ENCODE results near the gene SLCO2B1. TPM values are rescaled to one million over a fixed set of nuclear protein-coding genes. Genes with fewer than 3 reads are reported as not detected.

Gene SLCO2B1
- total RNA-seq, 1 experiment from 2014 or later = not detected

DNA sequence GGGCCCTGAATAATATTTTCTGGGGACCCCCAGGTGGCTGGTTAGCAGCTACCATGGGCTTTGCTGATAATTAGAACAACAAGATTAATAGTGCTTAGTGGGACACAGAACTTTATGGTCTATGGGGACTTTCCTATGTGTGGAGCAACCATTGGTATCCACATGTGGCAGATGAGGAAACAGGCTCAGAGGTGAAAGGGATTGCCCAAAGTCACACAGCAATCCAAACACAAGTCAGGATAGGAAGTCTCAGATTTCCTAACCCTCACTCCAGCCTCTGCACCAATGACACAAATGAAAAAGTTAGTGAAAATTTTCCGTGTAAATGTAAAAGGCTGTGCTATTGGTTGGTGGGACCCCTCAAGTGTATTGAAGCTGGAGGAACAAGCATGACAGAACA is 15.3 kb upstream of the SLCO2B1 start:
- Histone ChIP-seq H4K5ac (ENCODE audit: insufficient read length, low read depth, low read length) (no peak overlapping the region), H2AFZ (ENCODE audit: low read length) (no peak overlapping the region), H2BK120ac (ENCODE audit: low read depth, low read length, poor library complexity, severe bottlenecking) (no peak overlapping the region), H3K79me1 (ENCODE audit: insufficient read depth, low read depth, low read length, poor library complexity, severe bottlenecking) (no peaks in the 10 kb centered on the region), H3K56ac (ENCODE audit: insufficient read length, low read depth, low read length) (no peak overlapping the region), H3K79me2 (ENCODE audit: insufficient read depth, low read length) (no peaks in the 10 kb centered on the region), H2BK5ac (ENCODE audit: insufficient read length, low read length) (no peak overlapping the region), H3K4me1 (ENCODE audit: insufficient read depth, low read length) (no peaks in the 10 kb centered on the region), H2BK15ac (ENCODE audit: low read depth, low read length) (no peak overlapping the region), H3K27ac (ENCODE audit: insufficient read length, low read depth, low read length) (no peak overlapping the region), H2BK20ac (ENCODE audit: low read depth, low read length, poor library complexity, severe bottlenecking) (no peak overlapping the region), H3K9me3 (ENCODE audit: control insufficient read depth, low read depth, low read length) (no peaks in the 10 kb centered on the region), H2BK12ac (ENCODE audit: insufficient read length, low read depth, low read length) (no peak overlapping the region), H4K91ac (ENCODE audit: insufficient read length, low read depth, low read length) (no peak overlapping the region), H3T11ph (ENCODE audit: low read length) (no peak overlapping the region), H3K14ac (ENCODE audit: insufficient read depth, low read length) (no peak overlapping the region), H3K18ac (ENCODE audit: insufficient read length, low read depth, low read length) (no peak overlapping the region), H3K23ac (ENCODE audit: insufficient read length, low read depth, low read length) (no peak overlapping the region), H3K4me2 (ENCODE audit: insufficient read depth, insufficient read length, low read length) (no peak overlapping the region), H3K9ac (ENCODE audit: extremely low read depth, insufficient read length, low read length) (no peak overlapping the region), H3K23me2 (ENCODE audit: insufficient read length, low read depth, low read length, poor library complexity, severe bottlenecking) (no peaks in the 10 kb centered on the region), H3K27me3 (ENCODE audit: insufficient read depth, low read length) (no peaks in the 10 kb centered on the region), H4K20me1 (ENCODE audit: control insufficient read depth, insufficient read depth, insufficient read length) (no peaks in the 10 kb centered on the region), H2AK5ac (ENCODE audit: insufficient read length, low read length) (no peak overlapping the region), H4K8ac (replicated peaks; ENCODE audit: insufficient read length, low read depth, low read length) (no peak overlapping the region), H3K4ac (ENCODE audit: low read depth, low read length) (no peak overlapping the region)
- no peak for DNase-seq
- Mint-ChIP-seq H3K27me3 (ENCODE audit: low read depth) (peaks cover 26% of the 10 kb centered on the region), H3K4me3 (no peak overlapping the region), H3K27ac (no peak overlapping the region), H3K4me1 (peaks cover 4 to 7% of the 10 kb centered on the region in 2 experiments), H3K9me3 (peaks cover 0 to 5% of the 10 kb centered on the region in 2 experiments; a peak in 2 of 5 replicates), H3K36me3 (ENCODE audit: insufficient read depth in 1 of 3, low read depth in 3 of 3) (no peaks in the 10 kb centered on the region)
- TF ChIP-seq, protein P1, sequence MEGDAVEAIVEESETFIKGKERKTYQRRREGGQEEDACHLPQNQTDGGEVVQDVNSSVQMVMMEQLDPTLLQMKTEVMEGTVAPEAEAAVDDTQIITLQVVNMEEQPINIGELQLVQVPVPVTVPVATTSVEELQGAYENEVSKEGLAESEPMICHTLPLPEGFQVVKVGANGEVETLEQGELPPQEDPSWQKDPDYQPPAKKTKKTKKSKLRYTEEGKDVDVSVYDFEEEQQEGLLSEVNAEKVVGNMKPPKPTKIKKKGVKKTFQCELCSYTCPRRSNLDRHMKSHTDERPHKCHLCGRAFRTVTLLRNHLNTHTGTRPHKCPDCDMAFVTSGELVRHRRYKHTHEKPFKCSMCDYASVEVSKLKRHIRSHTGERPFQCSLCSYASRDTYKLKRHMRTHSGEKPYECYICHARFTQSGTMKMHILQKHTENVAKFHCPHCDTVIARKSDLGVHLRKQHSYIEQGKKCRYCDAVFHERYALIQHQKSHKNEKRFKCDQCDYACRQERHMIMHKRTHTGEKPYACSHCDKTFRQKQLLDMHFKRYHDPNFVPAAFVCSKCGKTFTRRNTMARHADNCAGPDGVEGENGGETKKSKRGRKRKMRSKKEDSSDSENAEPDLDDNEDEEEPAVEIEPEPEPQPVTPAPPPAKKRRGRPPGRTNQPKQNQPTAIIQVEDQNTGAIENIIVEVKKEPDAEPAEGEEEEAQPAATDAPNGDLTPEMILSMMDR (conservative IDR thresholded peaks at IDR 0.05) = no peak
- WGBS (ENCODE audit: extremely low coverage, insufficient read length, low lambda C conversion rate) = no CpG with 5 or more reads among the region's 1 CpG

All from H9 (cell line).